HG02571 (cell line): ENCODE data around the gene EGFR.
"Not testable (repeated sequence)": the region's sequence is repeated elsewhere in the genome, so short reads cannot be mapped to it uniquely, and the experiment has no call there.

Experiments used
- ATAC-seq: cut with Tn5 transposase; IDR thresholded peaks from one replicate; pipeline ENCODE4 v1.9.1; 2021; ENCODE audit warnings: mild to moderate bottlenecking, moderate library complexity; ENCODE audit not compliant: unreplicated experiment

Gene EGFR

DNA sequence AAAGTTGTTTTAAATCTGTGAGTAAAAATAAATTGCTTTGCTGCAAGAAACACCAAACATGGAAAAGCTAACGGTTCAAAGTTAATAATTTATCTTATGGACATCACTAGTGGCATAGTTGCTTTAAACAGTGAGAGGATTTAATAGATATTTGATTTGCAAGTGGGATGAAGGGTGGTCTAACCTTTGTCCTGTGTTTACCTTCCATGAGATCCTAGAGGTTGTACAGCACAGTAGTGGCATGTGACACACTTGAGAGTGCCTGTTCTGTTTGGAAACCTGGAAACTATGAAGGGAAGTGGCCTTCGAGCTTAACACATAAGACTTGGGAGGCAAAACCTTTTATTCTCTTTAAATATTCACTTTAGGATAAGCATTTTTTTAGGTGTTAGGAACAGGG lies 16.0 kb downstream of the EGFR start:
- no peak for ATAC-seq

DNA sequence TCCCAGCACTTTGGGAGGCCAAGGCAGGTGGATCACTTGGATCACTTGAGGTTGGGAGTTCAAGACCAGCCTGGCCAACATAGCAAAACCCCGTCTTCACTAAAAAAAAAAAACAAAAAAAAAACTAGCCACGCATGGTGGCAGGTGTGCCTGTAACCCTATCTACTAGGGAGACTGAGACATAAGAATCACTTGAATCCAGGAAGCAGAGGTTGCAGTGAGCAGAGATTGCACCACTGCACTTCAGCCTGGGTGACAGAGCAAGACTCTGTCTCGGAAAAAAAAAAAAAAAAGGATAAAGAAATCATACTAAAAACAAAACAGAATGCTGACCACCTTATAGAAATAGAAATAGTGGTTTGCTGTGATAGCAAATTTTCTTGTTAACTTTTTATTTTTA lies 16.6 kb downstream of the EGFR start:
- not testable (repeated sequence) for ATAC-seq

DNA sequence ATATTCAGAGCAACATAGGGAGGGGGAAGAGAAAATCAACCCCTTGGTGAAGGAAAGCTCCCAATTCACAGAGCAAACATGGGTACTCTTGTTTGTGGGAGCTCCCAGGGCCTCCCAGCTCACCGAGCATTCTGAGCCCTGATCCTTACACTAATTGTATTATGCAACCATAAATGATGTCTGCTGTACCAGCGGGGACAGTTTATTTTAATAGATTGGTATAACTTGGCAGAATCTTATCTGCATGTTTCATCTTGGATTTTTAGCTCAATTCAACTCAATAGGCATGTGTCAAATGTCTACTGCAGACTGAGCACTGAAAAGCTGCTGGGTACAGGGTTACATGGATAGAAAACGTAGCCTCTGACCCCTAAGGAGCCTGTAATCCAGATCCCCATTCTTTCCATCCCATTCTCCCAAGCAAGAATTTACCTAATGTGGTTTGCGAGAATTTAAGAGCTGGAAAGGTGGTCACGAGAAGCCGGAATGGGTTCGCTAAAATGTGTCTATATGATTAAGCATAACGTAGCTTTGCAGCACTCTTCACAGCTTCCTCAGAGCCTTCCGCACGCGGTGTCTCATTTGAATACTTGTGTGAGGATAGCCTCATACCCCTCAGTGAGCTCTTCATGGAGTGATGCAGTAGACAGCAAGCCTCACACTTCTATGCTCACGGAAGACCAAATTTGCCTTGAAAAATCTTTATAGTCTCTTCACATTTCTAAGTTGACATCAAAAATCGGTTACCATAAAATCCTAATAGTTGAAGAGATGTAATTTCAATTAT lies 18.3 kb downstream of the EGFR start:
- ATAC-seq, result no peak

DNA sequence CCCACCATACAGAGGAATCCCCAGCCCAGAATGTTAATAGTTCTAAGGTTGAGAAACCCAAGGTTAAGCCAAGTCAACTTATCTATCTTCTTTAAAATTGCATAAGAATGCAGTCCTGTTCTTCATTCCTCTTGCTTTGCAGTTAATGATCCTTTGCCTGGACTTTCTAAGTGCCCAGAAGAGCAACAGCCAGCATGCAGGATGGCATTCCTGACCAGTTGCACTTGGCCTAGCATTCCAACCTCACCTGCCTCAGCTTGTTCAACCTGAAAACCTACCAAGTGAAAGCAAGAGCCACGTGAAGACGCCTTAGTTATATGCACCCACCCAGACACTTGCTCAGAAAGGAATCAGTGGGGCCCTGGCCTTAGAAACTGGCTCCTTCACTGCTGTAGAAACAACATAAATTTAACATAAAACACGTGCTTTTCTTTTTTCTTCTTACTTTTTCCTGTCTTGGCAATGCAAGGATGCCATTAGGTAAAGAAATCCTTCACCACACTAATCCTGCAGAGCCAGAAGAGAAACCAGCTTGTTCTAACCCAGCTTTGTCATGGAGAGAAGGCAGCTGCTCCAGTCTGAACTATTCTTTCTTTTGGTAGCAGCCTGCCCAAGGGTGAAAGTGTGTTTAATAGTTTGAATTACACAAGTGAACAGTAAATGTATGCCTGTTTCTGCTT lies 25.0 kb downstream of the EGFR start:
- ATAC-seq, result no peak

DNA sequence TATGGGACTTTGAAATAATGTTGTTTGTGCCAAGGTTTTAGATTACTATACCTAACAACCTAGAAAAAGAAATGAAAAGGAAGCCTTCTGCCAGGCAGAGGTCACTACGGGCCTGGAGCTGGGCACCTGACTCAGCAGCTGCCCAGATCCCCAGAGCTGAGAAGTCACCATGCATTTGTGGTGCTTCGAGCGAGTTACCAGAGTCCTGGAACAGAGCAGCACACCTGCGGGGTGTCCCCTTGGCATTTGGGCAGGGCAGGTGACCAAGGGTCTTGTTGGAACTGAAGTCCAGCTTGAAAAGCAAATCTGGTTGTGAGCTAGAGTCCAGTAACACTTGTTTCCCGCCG lies 25.5 kb downstream of the EGFR start:
- no peak for ATAC-seq

DNA sequence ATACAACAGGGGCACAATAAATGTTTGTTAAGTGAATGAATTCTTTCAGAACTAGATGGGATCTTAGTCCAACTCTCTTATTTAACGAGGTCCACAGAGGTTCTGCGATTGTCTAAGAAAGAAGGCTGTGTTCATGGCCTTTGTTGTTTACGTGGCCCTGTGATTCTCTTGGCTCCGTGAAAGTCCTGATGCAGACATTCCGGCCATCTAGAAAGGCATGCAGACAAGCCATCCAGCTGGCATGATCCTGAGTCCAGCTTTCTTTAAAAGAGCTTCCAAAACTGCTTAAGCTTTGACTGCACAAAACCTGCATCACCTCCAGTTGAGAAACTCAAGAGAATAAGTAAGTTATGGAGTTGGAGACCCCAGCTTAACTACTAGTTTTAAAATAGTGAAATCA lies 26.0 kb downstream of the EGFR start:
- ATAC-seq, result no peak

DNA sequence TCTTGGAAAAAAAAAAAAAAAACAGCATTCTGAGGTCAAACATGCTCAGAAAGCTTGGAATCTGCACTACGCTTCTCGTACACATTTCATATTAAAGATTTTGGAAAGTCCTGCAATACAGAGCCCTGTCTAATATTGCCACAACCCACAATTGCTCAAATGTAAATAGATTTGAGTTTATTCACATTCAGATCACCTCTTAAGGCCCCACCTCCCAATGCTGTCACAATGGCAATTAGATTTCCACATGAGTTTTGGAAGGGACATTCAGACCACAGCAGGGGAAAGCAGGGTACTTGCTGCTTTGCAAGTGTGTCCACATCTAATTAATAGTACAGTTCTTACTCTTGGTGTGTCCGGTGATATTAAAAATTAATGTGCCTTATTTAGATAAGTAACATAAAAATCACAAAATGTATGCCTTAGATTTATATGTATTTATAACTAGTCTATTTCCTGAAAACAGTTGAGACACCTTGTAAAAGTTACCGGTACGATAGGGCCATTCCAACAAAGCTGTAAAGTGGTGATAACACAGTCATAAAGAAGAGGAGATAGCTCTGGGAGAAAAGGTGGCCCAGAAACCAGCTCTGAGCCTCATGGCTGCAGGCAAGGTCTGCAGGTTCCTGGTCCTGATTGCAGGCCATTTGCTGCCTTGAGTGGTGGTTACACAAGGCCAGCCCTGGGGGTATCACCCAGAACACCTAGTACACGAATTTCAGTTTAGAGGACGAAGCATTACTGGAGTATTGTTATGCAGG lies 27.9 kb downstream of the EGFR start:
- no peak for ATAC-seq

DNA sequence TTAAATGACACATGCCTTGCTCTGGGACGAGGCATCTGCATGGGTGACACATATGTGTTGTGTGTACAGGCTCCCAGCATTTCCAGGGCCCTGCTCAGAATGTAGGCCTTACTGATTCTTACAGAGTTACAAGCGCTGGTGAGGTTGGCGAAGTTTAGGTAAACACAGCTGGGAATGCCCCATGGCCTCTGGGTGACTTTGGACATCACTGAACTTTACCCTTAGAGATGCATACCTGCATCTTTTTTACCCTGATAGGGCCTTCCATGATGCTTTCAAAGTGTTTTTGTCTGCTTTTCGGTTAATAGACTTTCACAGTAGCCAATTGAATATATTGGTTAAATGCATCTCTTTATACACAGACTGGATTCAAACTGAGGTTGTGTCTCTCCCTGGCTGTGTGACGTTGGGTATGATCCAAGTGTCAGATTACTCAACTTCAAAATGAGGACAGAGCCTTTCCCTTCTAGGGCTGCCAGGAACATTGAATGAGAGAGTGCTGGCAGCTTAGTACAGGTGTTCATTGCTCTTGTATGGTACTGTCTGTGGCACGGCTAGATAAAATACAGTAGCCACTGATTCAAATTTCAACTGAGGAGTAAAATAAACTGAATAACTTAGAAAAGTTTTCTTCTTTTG lies 29.5 kb downstream of the EGFR start:
- no peak for ATAC-seq

DNA sequence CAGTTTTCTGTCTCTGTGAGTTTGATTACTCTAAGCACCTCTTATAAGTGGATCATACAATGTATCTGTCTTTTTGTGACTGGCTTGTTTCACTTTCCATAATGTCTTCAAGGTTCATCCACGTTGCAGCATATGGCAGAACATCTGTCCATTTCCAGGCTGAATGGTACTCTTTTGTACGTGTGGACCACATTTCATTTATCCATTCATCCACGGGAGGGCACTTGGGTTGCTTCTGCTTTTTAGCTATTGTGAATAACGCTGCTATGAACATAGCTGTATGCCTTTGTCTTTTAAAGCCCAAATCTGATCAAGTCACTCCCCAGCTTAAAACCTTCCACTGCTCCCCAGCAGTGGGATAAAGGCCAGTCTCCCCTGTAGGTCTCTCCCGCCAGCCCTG lies 31.5 kb downstream of the EGFR start:
- ATAC-seq, result no peak

DNA sequence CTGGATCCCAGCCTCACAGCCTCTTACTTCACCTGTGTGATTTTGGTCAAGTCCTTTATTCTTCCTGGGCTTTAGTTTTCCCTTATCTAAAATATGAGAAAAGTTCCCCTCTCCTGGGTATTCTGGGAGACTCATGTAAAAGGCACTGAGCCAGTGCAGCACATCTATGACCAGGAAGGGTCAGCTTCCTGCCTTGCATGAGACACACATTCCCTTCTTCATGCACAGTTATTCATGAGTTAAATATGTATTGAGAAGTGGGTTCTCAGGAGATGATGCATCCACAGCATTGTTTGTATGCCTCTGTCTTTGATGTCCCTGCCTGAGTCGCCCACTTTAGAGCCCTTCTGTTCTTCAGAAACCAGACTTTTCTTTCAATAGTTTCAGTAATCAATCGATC lies 33.3 kb downstream of the EGFR start:
- ATAC-seq, result no peak

DNA sequence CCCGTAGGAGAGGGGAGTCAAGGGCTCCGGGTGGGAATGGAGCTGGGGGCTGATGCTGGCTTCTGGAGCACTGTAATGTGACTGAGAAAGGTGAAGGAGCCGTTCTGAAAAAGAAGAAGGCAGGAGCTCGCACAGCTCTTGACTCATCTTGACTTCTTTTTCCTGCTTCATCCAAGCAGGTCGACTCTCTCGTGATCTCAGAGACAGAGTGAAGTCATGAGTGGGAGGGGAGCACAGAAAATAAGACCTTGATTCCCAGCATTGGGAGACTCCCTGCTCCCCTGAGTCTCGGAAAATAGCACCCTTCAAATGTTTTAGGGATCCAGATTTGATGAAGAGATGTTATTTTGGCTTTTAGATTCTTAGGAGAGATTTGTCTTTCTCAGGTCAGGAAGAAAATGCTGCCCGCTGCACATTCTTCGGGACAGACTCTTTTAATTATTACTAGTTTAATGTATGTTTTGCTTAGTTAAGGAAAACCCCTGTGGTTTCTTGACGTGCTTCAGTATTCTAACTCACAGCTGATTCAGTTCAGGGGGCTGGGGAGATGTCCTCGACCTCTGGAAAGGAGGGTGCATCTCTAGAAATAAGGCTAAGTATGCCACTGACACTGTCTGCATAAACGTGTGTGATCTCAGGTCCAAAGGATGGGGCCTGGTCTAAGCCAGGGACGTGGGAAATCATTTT lies 34.1 kb downstream of the EGFR start:
- no peak for ATAC-seq

DNA sequence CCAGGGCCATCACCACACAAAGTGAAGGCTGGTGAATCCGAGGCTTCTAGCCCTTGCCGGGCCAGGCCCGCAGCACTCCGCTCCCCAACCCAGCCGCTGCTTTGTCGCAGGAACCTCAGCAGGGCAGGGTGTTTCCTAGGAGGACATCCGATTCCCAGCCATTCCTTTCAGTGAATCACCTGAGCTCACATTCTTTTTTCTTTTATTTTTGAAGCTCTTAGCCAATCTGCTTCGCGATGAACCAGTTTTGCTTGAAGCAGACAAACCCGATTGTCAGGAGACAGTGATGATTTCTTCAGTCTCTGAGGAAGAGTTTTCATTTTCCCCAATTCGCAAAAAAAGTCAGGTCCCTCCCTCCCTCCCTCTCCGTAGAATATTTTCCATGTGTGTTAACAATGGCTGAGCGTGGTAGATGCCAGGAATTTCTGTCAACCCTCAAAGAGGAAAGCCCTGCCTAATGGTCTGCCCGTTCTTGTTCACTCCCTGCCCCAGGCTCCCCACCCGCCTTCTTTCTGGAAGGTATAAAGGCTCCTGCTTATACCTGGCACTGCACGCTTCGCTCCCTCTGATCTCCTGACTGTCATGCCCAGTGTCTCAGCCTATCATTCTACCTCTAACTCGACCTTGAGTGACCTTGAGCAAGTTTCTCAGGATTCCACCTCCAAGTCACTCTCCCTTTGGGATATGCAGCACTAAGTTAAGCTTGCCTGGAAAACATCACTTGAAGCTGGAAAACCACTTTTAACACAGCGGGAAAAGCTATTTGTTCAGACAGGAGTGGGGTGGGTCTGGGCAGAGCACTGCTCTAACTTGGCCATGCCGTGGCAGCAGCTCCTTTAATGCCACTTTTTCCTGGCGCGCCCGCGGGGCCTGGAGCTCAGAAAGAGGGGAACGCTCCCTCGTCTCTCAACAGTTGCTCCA lies 35.1 kb downstream of the EGFR start:
- ATAC-seq, result no peak

DNA sequence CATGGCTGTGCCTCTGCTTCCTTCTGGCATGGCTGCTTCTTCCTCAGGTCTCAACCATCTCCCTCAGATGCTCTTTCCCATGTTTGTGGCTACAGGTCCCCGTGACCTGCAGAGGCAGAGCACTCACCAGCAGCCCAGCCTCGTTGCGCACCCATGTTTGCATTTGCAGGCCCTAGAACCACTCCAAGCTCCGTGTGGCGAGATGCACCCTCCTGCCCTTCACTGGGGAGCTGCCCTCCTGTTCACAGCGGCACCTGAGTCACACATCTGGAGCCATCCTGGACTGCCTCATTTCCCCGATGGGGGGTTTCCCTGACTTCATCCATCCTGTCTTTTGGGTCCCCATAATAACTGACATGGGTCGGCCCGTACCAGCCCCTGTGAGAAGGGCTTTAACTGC lies 35.9 kb downstream of the EGFR start:
- ATAC-seq, result no peak

DNA sequence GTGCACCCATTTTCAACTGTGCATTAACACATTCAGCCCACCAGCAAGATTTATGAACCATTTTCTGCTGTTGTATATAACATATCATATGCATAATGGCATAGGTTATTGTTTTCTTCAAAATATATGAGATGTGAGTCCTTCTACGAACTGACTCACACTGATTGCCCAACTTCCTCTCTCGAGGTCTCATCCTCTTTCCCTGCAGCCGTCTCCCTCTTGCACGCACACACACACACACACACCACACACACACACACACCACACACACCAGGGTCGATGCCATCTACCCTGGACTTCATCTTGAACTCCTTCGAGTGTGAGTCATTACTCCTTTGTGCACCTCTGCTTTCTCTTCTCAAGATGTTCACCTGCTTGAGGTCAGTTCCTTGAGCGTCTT lies 36.7 kb downstream of the EGFR start:
- no peak for ATAC-seq

DNA sequence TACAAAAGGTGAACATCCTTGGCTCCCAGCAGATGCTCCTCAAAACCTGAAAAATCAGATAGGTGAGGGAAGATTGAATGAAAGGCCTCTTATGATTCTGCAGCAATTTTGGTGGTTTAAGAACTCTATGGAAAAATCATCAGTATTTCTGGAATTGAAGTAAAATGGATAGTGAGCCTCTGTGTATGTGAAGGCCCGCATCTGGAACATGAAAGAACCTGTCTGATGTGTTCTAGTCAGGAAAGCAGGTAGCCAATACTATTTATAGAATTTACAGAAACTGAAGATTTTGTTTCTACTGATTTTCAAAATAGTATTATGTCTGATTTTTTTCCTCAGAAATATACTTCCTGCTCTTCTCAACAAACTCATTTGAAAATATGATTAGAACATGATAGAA lies 37.3 kb downstream of the EGFR start:
- no peak for ATAC-seq

DNA sequence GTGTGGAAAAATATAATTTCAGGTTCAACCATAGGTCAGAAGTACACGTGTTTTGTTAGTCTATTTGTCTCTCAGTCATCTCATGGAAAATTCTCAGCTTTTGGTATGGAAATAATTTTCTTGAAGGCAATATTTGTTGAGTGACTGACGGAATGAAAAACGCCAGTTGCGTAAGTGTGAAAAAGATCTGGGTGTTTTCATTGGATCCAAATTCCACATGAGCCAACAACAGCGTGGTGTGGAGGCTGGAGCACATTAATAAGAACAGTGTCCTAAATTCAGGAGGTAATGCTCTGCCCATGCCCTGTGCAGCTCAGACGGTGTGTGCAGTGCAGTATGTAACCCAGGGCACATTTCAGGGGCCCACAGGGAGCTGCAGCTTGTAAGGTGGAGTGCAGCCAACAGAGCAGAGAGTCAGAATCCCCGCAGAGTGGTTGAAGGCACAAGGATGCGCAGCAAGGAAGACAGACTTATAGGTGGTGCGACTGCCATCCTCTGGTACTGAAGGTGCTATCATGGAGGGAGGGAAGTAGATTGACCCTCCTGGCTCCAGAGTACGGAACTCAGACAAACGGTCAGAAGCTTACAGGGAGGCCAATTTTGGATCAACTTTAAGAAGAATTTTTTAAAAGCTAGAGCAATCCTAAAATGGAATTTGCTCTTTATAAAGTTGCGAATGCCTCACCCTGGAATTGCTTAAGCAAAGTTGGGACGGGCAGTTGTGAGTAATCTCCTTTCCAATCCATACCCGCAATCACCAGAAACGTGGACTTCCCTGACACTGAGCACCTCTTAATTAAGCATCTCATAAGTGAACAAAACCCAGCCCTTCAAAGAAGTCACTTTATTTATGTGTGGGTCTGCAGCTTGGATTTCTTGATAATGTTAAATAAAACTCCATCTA lies 38.0 kb downstream of the EGFR start:
- no peak for ATAC-seq

DNA sequence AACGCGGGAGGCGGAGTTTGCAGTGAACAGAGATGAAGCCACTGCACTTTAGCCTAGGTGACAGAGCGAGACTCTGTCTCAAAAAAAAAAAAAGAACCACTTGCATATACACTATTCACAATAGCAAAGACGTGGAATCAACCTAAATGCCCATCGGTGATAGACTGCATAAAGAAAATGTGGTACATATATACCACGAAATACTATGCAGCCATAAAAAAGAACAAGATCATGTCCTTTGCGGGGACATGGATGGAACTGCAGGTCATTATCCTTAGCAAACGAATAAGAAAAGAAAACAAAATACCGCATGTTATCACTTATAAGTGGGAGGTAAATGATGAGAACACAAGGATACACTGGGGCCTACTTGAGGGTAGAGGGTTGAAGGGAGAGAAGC lies 39.5 kb downstream of the EGFR start:
- no peak for ATAC-seq

DNA sequence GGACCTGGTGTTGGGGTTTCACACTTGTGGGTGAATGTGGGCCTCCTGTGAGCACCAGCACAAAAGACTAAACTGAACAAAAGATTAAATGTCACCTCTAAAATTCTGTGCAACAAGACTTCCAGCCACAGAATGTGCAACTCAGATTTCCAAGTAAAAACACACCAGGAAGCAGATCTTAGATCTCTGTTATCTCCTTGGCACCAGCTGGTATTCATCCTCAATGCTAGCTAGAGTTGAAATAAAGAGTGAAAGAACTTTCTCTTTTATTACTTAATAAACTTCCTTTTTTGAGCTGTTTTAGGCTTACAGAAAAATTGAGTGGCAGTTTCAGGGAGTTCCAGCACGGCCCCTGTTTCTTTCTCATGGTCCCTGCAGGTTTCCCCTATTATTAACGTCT lies 40.2 kb downstream of the EGFR start:
- no peak for ATAC-seq

DNA sequence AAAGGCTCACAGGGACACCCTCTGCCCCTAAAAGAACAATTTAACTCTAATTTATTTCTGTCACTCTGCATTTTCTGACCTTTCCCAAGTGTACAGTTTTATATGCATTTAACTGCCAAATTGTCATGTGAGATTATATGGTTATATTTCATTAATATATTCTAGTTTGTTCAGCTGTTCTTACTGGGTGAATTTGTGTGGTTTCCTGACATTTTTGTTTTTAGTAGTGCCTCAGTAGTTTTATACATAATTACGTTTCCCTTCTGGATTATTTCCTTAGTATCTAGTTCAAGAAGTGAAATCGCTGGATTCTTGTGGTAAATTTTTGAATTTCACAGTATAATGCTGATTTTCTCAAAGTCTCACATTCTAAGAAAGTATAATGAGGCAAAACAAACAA lies 41.3 kb downstream of the EGFR start:
- no peak for ATAC-seq
